NCI-H1436 (cell line): Measurements from ENCODE around the gene WDFY1.
"Not testable (repeated sequence)": the region's sequence is repeated elsewhere in the genome, so short reads cannot be mapped to it uniquely, and the experiment has no call there.

ENCODE experiments used
- DNase-seq: peaks from one replicate; lab custom pipeline; 2025; lab: John Stamatoyannopoulos, UW

WDFY1 gene

GRCh38 chr2:223896833-223897311, 48.3 kb downstream of the WDFY1 start:
- DNase-seq = no peak

- DNase-seq = no peak
Measured at GRCh38 chr2:223894968-223895367, 50.2 kb downstream of the WDFY1 start.

- no peak for DNase-seq
Measured at GRCh38 chr2:223894009-223894408, 51.1 kb downstream of the WDFY1 start.

GRCh38 chr2:223890721-223891120, 54.4 kb downstream of the WDFY1 start:
- DNase-seq = no peak

- no peak for DNase-seq
Measured at GRCh38 chr2:223889229-223889628, 55.9 kb downstream of the WDFY1 start.

GRCh38 chr2:223888251-223888650, 56.9 kb downstream of the WDFY1 start:
- no peak for DNase-seq

- no peak for DNase-seq
Measured at GRCh38 chr2:223887127-223887526, 58.0 kb downstream of the WDFY1 start.

- DNase-seq = no peak
Measured at GRCh38 chr2:223886726-223887125, 58.4 kb downstream of the WDFY1 start.

- no peak for DNase-seq
Measured at GRCh38 chr2:223884399-223884798, 60.7 kb downstream of the WDFY1 start.

- no peak for DNase-seq
Measured at GRCh38 chr2:223882715-223883114, 62.4 kb downstream of the WDFY1 start.

- no peak for DNase-seq
Measured at GRCh38 chr2:223880796-223881195, 64.3 kb downstream of the WDFY1 start.

- DNase-seq = no peak
Measured at GRCh38 chr2:223877721-223878410, 67.3 kb downstream of the WDFY1 start.

GRCh38 chr2:223873672-223874071, 71.5 kb downstream of the WDFY1 start:
- no peak for DNase-seq

GRCh38 chr2:223872772-223873171, 72.4 kb downstream of the WDFY1 start:
- DNase-seq = not testable (repeated sequence)

GRCh38 chr2:223871661-223872060, 73.5 kb downstream of the WDFY1 start:
- not testable (repeated sequence) for DNase-seq

- DNase-seq = no peak
Measured at GRCh38 chr2:223870840-223871611, 74.1 kb downstream of the WDFY1 start.

GRCh38 chr2:223868005-223868404, 77.1 kb downstream of the WDFY1 start:
- DNase-seq = no peak

GRCh38 chr2:223865907-223866508, 79.1 kb downstream of the WDFY1 start:
- DNase-seq = no peak

GRCh38 chr2:223865124-223865523, 80.0 kb downstream of the WDFY1 start:
- no peak for DNase-seq

- DNase-seq = no peak
Measured at GRCh38 chr2:223863491-223863890, 81.6 kb downstream of the WDFY1 start.

- no peak for DNase-seq
Measured at GRCh38 chr2:223860809-223861738, 84.1 kb downstream of the WDFY1 start.

- DNase-seq = no peak
Measured at GRCh38 chr2:223859070-223859469, 86.1 kb downstream of the WDFY1 start.
